Mesenchymal stem cell (in vitro differentiated cells and primary cell): ENCODE measurements around the gene ANKRD29.

ENCODE experiments used
- DNase-seq: peaks from one replicate; pipeline ENCODE4 v3.0.0-alpha.2; 2013
- H2AFZ ChIP-seq: one replicate; pipeline ENCODE4 v1.6.1; 2013; ENCODE audit warnings: low read depth, mild to moderate bottlenecking, control low read depth, inconsistent platforms, low read length, moderate library complexity
- H2AK5ac ChIP-seq: 2 replicates; pipeline ENCODE4 v1.6.1; 2013; ENCODE audit warnings: low read length, moderate library complexity, mild to moderate bottlenecking, inconsistent platforms; ENCODE audit not compliant: severe bottlenecking
- H2BK120ac ChIP-seq: one replicate; pipeline ENCODE4 v1.6.1; 2013; ENCODE audit warnings: low read depth, mild to moderate bottlenecking, inconsistent platforms, low read length, moderate library complexity
- H2BK12ac ChIP-seq, 2 experiments: one replicate each; pipeline ENCODE4 v1.6.1; 2013; ENCODE audit warnings: inconsistent platforms in 2 of 2, low read length in 2 of 2, mild to moderate bottlenecking in 2 of 2, moderate library complexity in 2 of 2, control low read depth in 1 of 2
- H2BK15ac ChIP-seq: one replicate; pipeline ENCODE4 v1.6.1; 2013; ENCODE audit warnings: mild to moderate bottlenecking, low read depth, inconsistent platforms; ENCODE audit not compliant: poor library complexity, severe bottlenecking
- H2BK5ac ChIP-seq: 2 replicates; pipeline ENCODE4 v1.6.1; 2013; ENCODE audit warnings: low read depth, mild to moderate bottlenecking, low read length, control low read depth, inconsistent platforms; ENCODE audit not compliant: poor library complexity, severe bottlenecking
- H3K14ac ChIP-seq, 2 experiments: one replicate each; pipeline ENCODE4 v1.6.1; 2013; ENCODE audit warnings: inconsistent platforms in 2 of 2, low read length in 2 of 2, control low read depth in 1 of 2, mild to moderate bottlenecking in 1 of 2, moderate library complexity in 1 of 2
- H3K18ac ChIP-seq, 2 experiments: one replicate each; pipeline ENCODE4 v1.6.1; 2013; ENCODE audit warnings: inconsistent platforms in 2 of 2, low read length in 2 of 2, control low read depth in 1 of 2, low read depth in 1 of 2, mild to moderate bottlenecking in 1 of 2
- H3K23ac ChIP-seq, 2 experiments: one replicate each; pipeline ENCODE4 v1.6.1; 2013; ENCODE audit warnings: inconsistent platforms in 2 of 2, low read length in 2 of 2, mild to moderate bottlenecking in 2 of 2, moderate library complexity in 2 of 2, control low read depth in 1 of 2
- H3K27ac ChIP-seq: 2 replicates; pipeline ENCODE4 v1.5.1; 2013; ENCODE audit warnings: mild to moderate bottlenecking, moderate library complexity, low read length, control low read depth, inconsistent platforms; ENCODE audit not compliant: poor library complexity, severe bottlenecking
- H3K27me3 ChIP-seq, 2 experiments: 2 replicates each; pipeline versions ENCODE4 v1.6.1 to v1.7.0; 2013; ENCODE audit warnings: low read length in 2 of 2, mild to moderate bottlenecking in 2 of 2, moderate library complexity in 2 of 2, control low read depth in 1 of 2, inconsistent platforms in 1 of 2; ENCODE audit not compliant: control insufficient read depth in 1 of 2, insufficient read depth in 1 of 2
- H3K36me3 ChIP-seq, 2 experiments: 2 replicates each; pipeline versions ENCODE4 v1.6.1 to v1.7.0; 2013; ENCODE audit warnings: low read length in 2 of 2, control low read depth in 1 of 2, inconsistent platforms in 1 of 2, low read depth in 1 of 2, mild to moderate bottlenecking in 1 of 2; ENCODE audit not compliant: insufficient read depth in 2 of 2, control insufficient read depth in 1 of 2
- H3K4ac ChIP-seq, 2 experiments: one replicate each; pipeline ENCODE4 v1.6.1; 2013; ENCODE audit warnings: inconsistent platforms in 2 of 2, low read length in 2 of 2, mild to moderate bottlenecking in 2 of 2, moderate library complexity in 2 of 2, control low read depth in 1 of 2, low read depth in 1 of 2
- H3K4me1 ChIP-seq: 2 replicates; pipeline ENCODE4 v1.6.1; 2013; ENCODE audit warnings: low read depth, low read length, control low read depth; ENCODE audit not compliant: control insufficient read depth, insufficient read depth
- H3K4me2 ChIP-seq: 2 replicates; pipeline ENCODE4 v1.6.1; 2013; ENCODE audit warnings: low read length, mild to moderate bottlenecking, inconsistent platforms; ENCODE audit not compliant: poor library complexity, severe bottlenecking
- H3K4me3 ChIP-seq, 2 experiments: 2 replicates each; pipeline versions ENCODE4 v1.5.1 to v1.7.0; 2013; ENCODE audit warnings: low read length in 2 of 2, mild to moderate bottlenecking in 2 of 2, control low read depth in 1 of 2, low read depth in 1 of 2; ENCODE audit not compliant: insufficient read depth in 1 of 2
- H3K79me1 ChIP-seq: replicated peaks from 2 replicates; pipeline ENCODE4 v1.6.1; 2013; ENCODE audit warnings: mild to moderate bottlenecking, control low read depth, low read length, inconsistent platforms; ENCODE audit not compliant: poor library complexity, severe bottlenecking
- H3K9ac ChIP-seq: 2 replicates; pipeline ENCODE4 v1.7.0; 2013; ENCODE audit warnings: mild to moderate bottlenecking, low read length, moderate library complexity
- H3K9me3 ChIP-seq: 2 replicates; pipeline ENCODE4 v1.7.0; 2013; ENCODE audit warnings: mild to moderate bottlenecking, low read length; ENCODE audit not compliant: control insufficient read depth
- H4K8ac ChIP-seq: one replicate; pipeline ENCODE4 v1.6.1; 2013; ENCODE audit warnings: inconsistent platforms, mild to moderate bottlenecking, low read length, moderate library complexity
- H4K91ac ChIP-seq: one replicate; pipeline ENCODE4 v1.6.1; 2013; ENCODE audit warnings: mild to moderate bottlenecking, low read length, inconsistent platforms
- WGBS: methylation state at CpG from one replicate; pipeline ENCODE4 v1.1.7; 2013; ENCODE audit warnings: mixed read lengths; 5-methylcytosine and 5-hydroxymethylcytosine counted together

The ANKRD29 gene

GRCh38 chr18:23617412-23618014 lies 45.2 kb downstream of the ANKRD29 start:
- Histone ChIP-seq H3K36me3 (peaks cover 0 to 10% of the 10 kb centered on the region in 2 experiments), H3K4me1 (peaks cover 23% of the 10 kb centered on the region), H2BK5ac (no peak overlapping the region), H2BK12ac (no peak overlapping the region), H2AK5ac (no peak overlapping the region), H3K9me3 (no peaks in the 10 kb centered on the region), H2BK120ac (no peak overlapping the region), H4K8ac (no peak overlapping the region), H3K4me3 (no peak overlapping the region), H3K14ac (no peak overlapping the region), H3K27me3 (no peaks in the 10 kb centered on the region), H3K27ac (peak overlapping the region; percentile 74), H3K79me1 (no peaks in the 10 kb centered on the region), H4K91ac (no peak overlapping the region), H2BK15ac (no peak overlapping the region), H2AFZ (no peak overlapping the region), H3K23ac (no peak overlapping the region), H3K4ac (no peak overlapping the region), H3K9ac (no peak overlapping the region), H3K18ac (no peak overlapping the region), H3K4me2 (no peak overlapping the region)
- WGBS, result 94% methylated on average over 3 of the region's 4 CpGs
- no peak for DNase-seq

DNA sequence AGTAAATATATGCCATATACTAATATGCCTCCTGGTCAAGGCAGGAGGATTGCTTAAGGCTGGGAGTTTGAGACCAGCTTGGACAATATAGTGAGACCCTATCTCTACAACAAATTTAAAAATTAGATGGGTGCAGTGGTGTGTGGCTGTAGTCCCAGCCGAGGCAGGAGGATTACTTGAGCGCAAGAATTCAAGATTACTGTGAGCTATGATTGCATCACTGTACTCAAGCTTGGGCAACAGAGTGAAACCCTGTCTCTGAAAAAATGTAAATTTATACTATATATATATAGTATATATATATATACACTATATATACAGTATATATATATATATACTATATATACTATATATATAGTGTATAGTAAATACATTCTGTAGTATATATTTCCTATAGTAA lies 46.5 kb downstream of the ANKRD29 start:
- H2AFZ ChIP-seq, result no peak overlapping the region
- no peaks in the 10 kb centered on the region for H3K9me3 ChIP-seq
- no CpG with 5 or more reads among the region's 2 CpGs for WGBS
- no peak overlapping the region for H3K18ac ChIP-seq
- H3K23ac ChIP-seq, result no peak overlapping the region
- H2BK120ac ChIP-seq, result no peak overlapping the region
- no peaks in the 10 kb centered on the region for H3K27me3 ChIP-seq
- H3K9ac ChIP-seq, result no peak overlapping the region
- H3K4me1 ChIP-seq, result peaks cover 23% of the 10 kb centered on the region
- H4K91ac ChIP-seq, result no peak overlapping the region
- peaks cover 0 to 18% of the 10 kb centered on the region in 2 experiments for H3K36me3 ChIP-seq
- no peak overlapping the region for H4K8ac ChIP-seq
- no peak overlapping the region for H2BK15ac ChIP-seq
- no peak overlapping the region for H3K4ac ChIP-seq
- no peak overlapping the region for H3K4me2 ChIP-seq
- no peaks in the 10 kb centered on the region for H3K79me1 ChIP-seq
- no peak overlapping the region for H3K4me3 ChIP-seq
- H2AK5ac ChIP-seq, result no peak overlapping the region
- H3K14ac ChIP-seq, result no peak overlapping the region
- H3K27ac ChIP-seq, result no peak overlapping the region
- H2BK12ac ChIP-seq, result no peak overlapping the region
- no peak for DNase-seq
- H2BK5ac ChIP-seq, result no peak overlapping the region

- no peaks in the 10 kb centered on the region for H3K79me1 ChIP-seq
- H3K14ac ChIP-seq, result no peak overlapping the region
- H3K9ac ChIP-seq, result no peak overlapping the region
- H2BK5ac ChIP-seq, result no peak overlapping the region
- H3K36me3 ChIP-seq, result peaks cover 0 to 25% of the 10 kb centered on the region in 2 experiments
- no peak for DNase-seq
- no peaks in the 10 kb centered on the region for H3K27me3 ChIP-seq
- no peak overlapping the region for H3K23ac ChIP-seq
- H2AK5ac ChIP-seq, result no peak overlapping the region
- H4K91ac ChIP-seq, result no peak overlapping the region
- H4K8ac ChIP-seq, result no peak overlapping the region
- H3K27ac ChIP-seq, result no peak overlapping the region
- H3K9me3 ChIP-seq, result no peaks in the 10 kb centered on the region
- no peak overlapping the region for H3K4me2 ChIP-seq
- H2AFZ ChIP-seq, result no peak overlapping the region
- peaks cover 20% of the 10 kb centered on the region for H3K4me1 ChIP-seq
- no peak overlapping the region for H3K18ac ChIP-seq
- 93% methylated on average over 3 of the region's 3 CpGs for WGBS
- no peak overlapping the region for H3K4me3 ChIP-seq
- no peak overlapping the region for H2BK12ac ChIP-seq
- H2BK120ac ChIP-seq, result no peak overlapping the region
- H2BK15ac ChIP-seq, result no peak overlapping the region
- H3K4ac ChIP-seq, result no peak overlapping the region
Measured at GRCh38 chr18:23614891-23615290, 47.8 kb downstream of the ANKRD29 start.

- 93% methylated on average over 2 of the region's 2 CpGs for WGBS
Measured at GRCh38 chr18:23614413-23614812, 48.3 kb downstream of the ANKRD29 start.

More at GRCh38 chr18:23614413-23614812, 48.3 kb downstream of the ANKRD29 start:
- Histone ChIP-seq H3K79me1 (no peaks in the 10 kb centered on the region), H3K27ac (no peak overlapping the region), H2BK120ac (peak overlapping the region; percentile 19), H3K23ac (no peak overlapping the region), H3K9ac (no peak overlapping the region), H3K18ac (no peak overlapping the region), H4K91ac (no peak overlapping the region), H3K4me3 (no peak overlapping the region), H2BK12ac (no peak overlapping the region), H2AK5ac (no peak overlapping the region), H3K36me3 (peaks cover 0 to 28% of the 10 kb centered on the region in 2 experiments), H4K8ac (no peak overlapping the region), H2AFZ (no peak overlapping the region), H3K4ac (no peak overlapping the region), H3K14ac (no peak overlapping the region), H3K9me3 (no peaks in the 10 kb centered on the region), H3K4me1 (peaks cover 17% of the 10 kb centered on the region), H3K27me3 (no peaks in the 10 kb centered on the region), H2BK5ac (no peak overlapping the region), H3K4me2 (no peak overlapping the region), H2BK15ac (no peak overlapping the region)
- no peak for DNase-seq
